Measurements from ENCODE around the gene LDHA.
A peak's percentile ranks its signal among the peaks of the same experiment; 100 is the strongest.
"Not testable (repeated sequence)": the region's sequence is repeated elsewhere in the genome, so short reads cannot be mapped to it uniquely, and the experiment has no call there.

The LDHA gene

DNA sequence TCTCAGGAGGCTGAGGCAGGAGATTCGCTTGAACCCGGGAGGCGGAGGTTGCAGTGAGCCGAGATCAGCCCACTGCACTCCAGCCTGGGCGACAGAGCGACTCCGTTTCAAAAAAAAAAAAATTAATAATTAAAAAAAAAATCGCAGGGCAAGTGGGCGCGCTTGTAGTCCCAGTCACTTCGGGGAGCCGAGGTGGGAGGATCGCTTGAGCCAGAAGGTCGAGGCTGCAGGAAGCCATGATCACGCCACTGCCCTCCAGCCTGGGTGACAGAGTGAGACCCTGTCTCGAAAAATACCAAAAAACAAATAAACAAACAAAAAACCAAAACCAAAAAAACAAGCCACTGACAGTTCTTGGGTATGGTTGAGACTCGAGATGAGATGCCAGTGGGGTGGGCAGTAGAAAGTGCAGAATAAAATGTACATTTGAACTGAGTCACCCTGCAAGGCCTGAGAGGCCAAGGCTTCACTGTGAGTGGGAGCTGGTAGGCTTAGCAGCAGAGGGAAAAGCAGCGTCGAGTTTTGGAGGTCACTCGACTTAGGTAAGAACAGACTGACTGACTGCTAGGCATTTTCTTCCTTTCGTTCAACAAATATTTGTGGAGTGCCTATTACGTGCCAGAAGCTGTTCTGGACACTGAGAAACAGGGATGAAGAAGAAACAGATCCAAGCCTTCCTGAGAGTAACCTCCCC, 635 bp upstream of the LDHA start:
- DNase-seq = peak in 2 of 56 donors; percentile 16 to 51

- peak in 19 of 56 donors; percentile 19 to 60 (median 42) for DNase-seq
Observed at GRCh38 chr11:18394928-18395734, 768 bp downstream of the LDHA start.

DNA sequence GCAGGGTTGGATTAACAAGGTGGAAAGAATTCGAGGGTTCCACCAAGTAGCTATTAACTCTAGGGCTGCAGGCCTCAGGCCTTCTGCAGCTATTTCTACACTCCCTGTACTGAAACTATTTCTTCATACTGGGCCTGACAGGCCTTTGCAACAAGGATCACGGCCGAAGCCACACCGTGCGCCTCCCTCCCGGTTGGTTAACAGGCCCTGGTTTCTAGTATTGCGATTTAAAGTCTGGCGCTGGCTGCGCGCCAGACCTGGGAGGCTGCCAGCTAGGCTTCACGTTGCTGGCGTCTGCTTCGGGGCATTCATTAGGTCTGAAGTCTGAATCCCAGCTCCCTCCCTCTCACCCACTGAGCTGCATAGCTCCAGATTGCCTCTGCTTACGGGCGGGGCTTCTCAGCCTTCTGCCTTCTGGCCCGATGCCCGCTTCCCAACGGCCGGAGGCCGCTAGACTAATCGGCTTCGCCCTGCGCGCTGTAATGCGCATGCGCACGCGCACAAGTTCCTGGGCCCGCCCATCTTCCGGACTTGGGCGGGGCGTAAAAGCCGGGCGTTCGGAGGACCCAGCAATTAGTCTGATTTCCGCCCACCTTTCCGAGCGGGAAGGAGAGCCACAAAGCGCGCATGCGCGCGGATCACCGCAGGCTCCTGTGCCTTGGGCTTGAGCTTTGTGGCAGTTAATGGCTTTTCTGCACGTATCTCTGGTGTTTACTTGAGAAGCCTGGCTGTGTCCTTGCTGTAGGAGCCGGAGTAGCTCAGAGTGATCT, 1.6 kb downstream of the LDHA start:
- DNase-seq = peak; percentile 81 to 97 (median 93)

- no peak for DNase-seq
Observed at GRCh38 chr11:18397921-18398320, 3.6 kb downstream of the LDHA start.

GRCh38 chr11:18401077-18401476, 6.7 kb downstream of the LDHA start:
- DNase-seq = not testable (repeated sequence)

DNA sequence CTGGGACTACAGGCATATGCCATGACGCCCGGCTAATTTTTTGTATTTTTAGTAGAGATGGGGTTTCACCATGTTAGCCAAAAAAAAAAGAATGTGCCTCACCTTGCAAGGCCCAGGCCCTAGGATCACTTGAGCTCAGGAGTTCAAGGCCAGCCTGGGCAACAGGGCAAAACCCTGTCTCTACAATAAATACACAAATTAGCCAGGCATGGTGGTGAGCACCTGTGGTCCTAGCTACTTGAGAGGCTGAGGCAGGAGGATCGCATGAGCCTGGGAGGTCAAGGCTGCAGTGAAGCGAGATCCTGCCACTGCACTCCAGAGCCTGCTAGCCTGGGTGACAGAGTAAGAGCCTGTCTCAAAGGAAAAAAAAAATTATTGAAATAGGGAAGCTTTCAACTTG, 9.7 kb downstream of the LDHA start:
- no peak for DNase-seq

DNA sequence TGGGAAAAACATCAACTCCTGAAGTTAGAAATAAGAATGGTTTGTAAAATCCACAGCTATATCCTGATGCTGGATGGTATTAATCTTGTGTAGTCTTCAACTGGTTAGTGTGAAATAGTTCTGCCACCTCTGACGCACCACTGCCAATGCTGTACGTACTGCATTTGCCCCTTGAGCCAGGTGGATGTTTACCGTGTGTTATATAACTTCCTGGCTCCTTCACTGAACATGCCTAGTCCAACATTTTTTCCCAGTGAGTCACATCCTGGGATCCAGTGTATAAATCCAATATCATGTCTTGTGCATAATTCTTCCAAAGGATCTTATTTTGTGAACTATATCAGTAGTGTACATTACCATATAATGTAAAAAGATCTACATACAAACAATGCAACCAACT, 13.0 kb downstream of the LDHA start:
- peak in 1 of 56 donors; percentile 7 for DNase-seq

- DNase-seq = no peak
Observed at GRCh38 chr11:18408558-18409291, 14.4 kb downstream of the LDHA start.

GRCh38 chr11:18416459-18416858, 22.1 kb downstream of the LDHA start:
- no peak for DNase-seq

GRCh38 chr11:18419040-18419439, 24.7 kb downstream of the LDHA start:
- DNase-seq = no peak

GRCh38 chr11:18420067-18420466, 25.7 kb downstream of the LDHA start:
- no peak for DNase-seq

- DNase-seq = no peak
Observed at GRCh38 chr11:18427240-18427639, 32.9 kb downstream of the LDHA start.

DNA sequence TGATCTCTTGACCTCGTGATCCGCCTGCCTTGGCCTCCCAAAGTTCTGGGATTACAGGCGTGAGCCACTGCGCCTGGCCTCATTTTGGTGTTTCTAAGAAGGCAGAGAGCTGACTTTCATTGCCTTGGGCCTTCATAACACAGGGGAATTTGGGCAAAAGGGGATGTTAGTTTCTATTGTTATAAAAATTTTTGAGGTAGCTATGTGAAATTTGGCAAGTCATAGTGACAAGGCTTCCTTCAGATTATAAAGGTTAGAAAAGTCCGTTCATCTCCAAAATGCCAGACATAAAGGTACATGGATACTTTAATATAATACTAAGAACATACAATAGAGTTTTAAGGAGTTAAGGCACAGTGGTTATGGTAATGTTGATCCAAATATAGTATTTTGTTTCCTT, 35.0 kb downstream of the LDHA start:
- DNase-seq = no peak

DNA sequence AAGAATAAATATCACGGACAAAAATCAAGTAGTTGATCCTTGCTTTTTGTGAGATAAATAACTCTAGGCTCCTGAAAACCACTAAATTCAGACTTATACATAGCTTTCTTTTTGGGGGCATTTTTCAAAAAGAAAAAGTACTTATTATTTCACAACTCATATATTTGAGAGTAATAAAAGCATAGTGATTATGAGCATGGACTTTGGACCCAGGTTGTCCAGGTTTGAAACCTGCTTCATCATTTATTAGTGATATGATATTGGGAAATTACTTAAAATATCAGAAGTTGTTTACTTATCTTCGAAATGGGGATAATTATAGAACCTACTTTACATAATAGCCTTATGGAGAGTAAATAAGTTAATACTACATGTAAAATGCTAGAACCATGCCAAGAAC, 44.3 kb downstream of the LDHA start:
- DNase-seq = no peak

DNA sequence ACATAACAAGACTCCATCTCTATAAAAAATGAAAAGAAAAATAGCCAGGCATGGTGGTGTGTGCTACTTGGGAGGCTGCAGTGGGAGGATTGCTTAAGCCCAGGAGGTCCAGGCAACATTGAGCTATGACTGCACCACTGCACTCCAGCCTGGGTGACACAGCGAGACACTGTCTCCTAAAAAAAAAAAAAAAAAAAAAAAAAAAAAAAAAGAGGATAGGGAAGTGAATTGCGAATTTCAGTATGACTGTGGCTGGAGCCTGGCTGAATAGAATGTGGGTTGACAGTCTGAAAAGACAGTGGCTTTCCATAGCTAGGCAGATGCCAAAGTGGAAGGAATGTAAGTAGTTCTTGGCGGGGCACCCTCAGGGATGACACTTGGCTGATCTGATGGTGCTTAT, 54.9 kb downstream of the LDHA start:
- DNase-seq = no peak

DNA sequence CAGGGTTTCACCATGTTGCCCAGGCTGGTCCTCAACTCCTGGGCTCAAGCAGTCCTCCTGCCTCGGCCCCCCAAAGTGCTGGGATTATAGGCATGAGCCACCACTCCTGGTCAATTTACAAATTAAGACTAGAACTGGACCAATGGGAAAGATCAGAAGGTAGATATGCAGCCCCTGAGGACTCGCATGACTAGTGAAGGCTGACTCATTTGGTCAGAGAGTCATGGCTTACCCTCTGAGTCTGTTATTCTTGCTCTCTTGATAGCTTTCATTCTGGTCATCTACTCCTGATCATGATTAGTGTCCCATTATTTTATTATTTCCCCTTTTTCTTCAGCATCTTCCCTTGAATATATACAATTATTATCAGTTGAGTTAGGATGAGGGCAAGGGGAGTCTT, 58.6 kb downstream of the LDHA start:
- DNase-seq = no peak

GRCh38 chr11:18455686-18456372, 61.5 kb downstream of the LDHA start, which contains the start of gene LDHAL6A:
LDHAL6A (plus strand) TSS chr11:18455856; CDS start chr11:18456681, 825 bp downstream.
- no peak for DNase-seq

GRCh38 chr11:18457450-18457849, 63.1 kb downstream of the LDHA start:
- DNase-seq = no peak
